GM19025 (cell line): ENCODE results near the gene CPEB4.

Experiments
- ATAC-seq: cut with Tn5 transposase; IDR thresholded peaks from one replicate; pipeline ENCODE4 v1.9.1; 2021; ENCODE audit warnings: mild to moderate bottlenecking, low read depth, moderate library complexity; ENCODE audit not compliant: unreplicated experiment

The CPEB4 gene

GRCh38 chr5:173883347-173883924 lies 4.7 kb upstream of the CPEB4 start:
- ATAC-seq: no peak

- ATAC-seq: no peak
These were observed 3.6 kb upstream of the CPEB4 start for GRCh38 chr5:173884402-173885053.

GRCh38 chr5:173885054-173885443 lies 3.1 kb upstream of the CPEB4 start:
- no peak for ATAC-seq

GRCh38 chr5:173885475-173886010 lies 2.6 kb upstream of the CPEB4 start:
- no peak for ATAC-seq

GRCh38 chr5:173886150-173886549 lies 2.0 kb upstream of the CPEB4 start:
- ATAC-seq: no peak

GRCh38 chr5:173888473-173889131 lies 453 bp downstream of the CPEB4 start:
- no peak for ATAC-seq

- no peak for ATAC-seq
These were observed 2.2 kb downstream of the CPEB4 start for GRCh38 chr5:173890195-173890991.

GRCh38 chr5:173891308-173892116 lies 3.4 kb downstream of the CPEB4 start:
- no peak for ATAC-seq

GRCh38 chr5:173893192-173893561 lies 5.0 kb downstream of the CPEB4 start:
- no peak for ATAC-seq

GRCh38 chr5:173895401-173896165 lies 7.4 kb downstream of the CPEB4 start:
- ATAC-seq: no peak

GRCh38 chr5:173896631-173897030 lies 8.5 kb downstream of the CPEB4 start:
- ATAC-seq: no peak

GRCh38 chr5:173901705-173902104 lies 13.6 kb downstream of the CPEB4 start:
- ATAC-seq: no peak

- no peak for ATAC-seq
These were observed 14.2 kb downstream of the CPEB4 start for GRCh38 chr5:173902334-173902733.

GRCh38 chr5:173902743-173903142 lies 14.6 kb downstream of the CPEB4 start:
- no peak for ATAC-seq

GRCh38 chr5:173903396-173904140 lies 15.4 kb downstream of the CPEB4 start:
- ATAC-seq: no peak

- no peak for ATAC-seq
These were observed 16.0 kb downstream of the CPEB4 start for GRCh38 chr5:173904151-173904550.

- ATAC-seq: no peak
These were observed 19.1 kb downstream of the CPEB4 start for GRCh38 chr5:173907284-173907683.

- no peak for ATAC-seq
These were observed 19.7 kb downstream of the CPEB4 start for GRCh38 chr5:173907686-173908371.
